Fibroblast of lung (primary cell): ENCODE data around the gene GET4. TPM values are rescaled to one million over a fixed set of nuclear protein-coding genes. Genes with fewer than 3 reads are reported as not detected.

ENCODE experiments used
- DNase-seq, 2 donors: peaks; one replicate each; pipeline versions ENCODE4 v3.0.0 to v3.0.0-alpha.2; 2010; ENCODE audit warnings: low read depth in 2 of 2
- H2AFZ ChIP-seq: 2 replicates; pipeline ENCODE4 v1.5.1; 2012; ENCODE audit warnings: low read length, control low read depth, inconsistent platforms
- H3K27ac ChIP-seq: 2 replicates; pipeline ENCODE4 v1.5.1; 2011; ENCODE audit warnings: low read length, control low read depth; ENCODE audit not compliant: insufficient read depth
- H3K27me3 ChIP-seq: 2 replicates; pipeline ENCODE4 v1.5.1; 2011; ENCODE audit warnings: mild to moderate bottlenecking, low read length; ENCODE audit not compliant: control insufficient read depth, insufficient read depth
- H3K36me3 ChIP-seq: 2 replicates; pipeline ENCODE4 v1.5.1; 2011; ENCODE audit warnings: low read length; ENCODE audit not compliant: control insufficient read depth, insufficient read depth
- H3K4me1 ChIP-seq: 2 replicates; pipeline ENCODE4 v1.5.1; 2011; ENCODE audit warnings: low read length; ENCODE audit not compliant: control insufficient read depth, insufficient read depth; ENCODE audit errors: extremely low read depth
- H3K4me2 ChIP-seq: 2 replicates; pipeline ENCODE4 v1.5.1; 2011; ENCODE audit warnings: low read length, control low read depth; ENCODE audit not compliant: insufficient read depth; ENCODE audit errors: extremely low read depth
- H3K4me3 ChIP-seq, 4 experiments: fragments of 200-600 bp in 1 of 4; sonication (generic) in 1 of 4; replicated peaks in 1 of 4; 2 replicates each; pipeline ENCODE4 v1.5.1; 2011 to 2016; ENCODE audit warnings: low read length in 4 of 4, low read depth in 3 of 4, mild to moderate bottlenecking in 3 of 4, control low read depth in 2 of 4, inconsistent platforms in 1 of 4, mixed read lengths in 1 of 4; ENCODE audit not compliant: insufficient read depth in 1 of 4; ENCODE audit errors: control extremely low read depth in 1 of 4
- H3K79me2 ChIP-seq: 2 replicates; pipeline ENCODE4 v1.5.1; 2012; ENCODE audit warnings: mild to moderate bottlenecking, low read length, inconsistent platforms; ENCODE audit not compliant: control insufficient read depth, insufficient read depth
- H3K9ac ChIP-seq: 2 replicates; pipeline ENCODE4 v1.5.1; 2011; ENCODE audit warnings: mild to moderate bottlenecking, low read length, control low read depth; ENCODE audit not compliant: insufficient read depth
- H3K9me3 ChIP-seq: 2 replicates; pipeline ENCODE4 v1.5.1; 2012; ENCODE audit warnings: low read depth, low read length; ENCODE audit not compliant: control insufficient read depth, insufficient read depth
- H4K20me1 ChIP-seq: 2 replicates; pipeline ENCODE4 v1.5.1; 2011; ENCODE audit warnings: low read length; ENCODE audit not compliant: control insufficient read depth, insufficient read depth; ENCODE audit errors: extremely low read depth
- CTCF ChIP-seq, 2 donors: IDR thresholded peaks in 1 of 2; conservative IDR thresholded peaks in 1 of 2; 1 replicate in 1 of 2; 2 replicates in 1 of 2; pipeline ENCODE4 v1.5.1; 2011 to 2012; ENCODE audit warnings: low read length in 2 of 2, control low read depth in 1 of 2, inconsistent platforms in 1 of 2, low read depth in 1 of 2, mild to moderate bottlenecking in 1 of 2
- EZH2 ChIP-seq: IDR thresholded peaks from 2 replicates; pipeline ENCODE4 v1.5.1; 2012; ENCODE audit warnings: low read length, control low read depth, mild to moderate bottlenecking; ENCODE audit errors: missing control alignments
- polyA plus RNA-seq, 2 donors: library from polyadenylated mRNA; depleted of rRNA in 1 of 2; stranded (reverse) in 1 of 2; unstranded in 1 of 2; fragments of >200 nt; gene quantifications; 2 replicates each; pipeline ENCODE4 v1.2.1, GENCODE V29; 2011 to 2012; ENCODE audit warnings: missing spikeins in 1 of 2
- total RNA-seq: library from RNA; depleted of rRNA; stranded (reverse); fragments of >200 nt; gene quantifications from 2 replicates; pipeline ENCODE4 v1.2.1, GENCODE V29; 2014

Gene GET4
- total and polyA plus RNA-seq, 2 donors (not counting 1 experiment from before 2014, with no cell fraction given) = 13.4 to 23.1 TPM

- Histone ChIP-seq H2AFZ (peak overlapping the region; percentile 30), H3K4me2 (no peak overlapping the region)
These were observed 24.7 kb downstream of the GET4 start for GRCh38 chr7:901041-901387.

GRCh38 chr7:901388-902154, 25.2 kb downstream of the GET4 start:
- peaks cover 5% of the 10 kb centered on the region for H3K27me3 ChIP-seq
- H4K20me1 ChIP-seq = no peaks in the 10 kb centered on the region
- H3K36me3 ChIP-seq = peaks cover 7% of the 10 kb centered on the region
- no peak overlapping the region for H3K27ac ChIP-seq
- no peak overlapping the region for H3K4me2 ChIP-seq
- no peak overlapping the region for H3K4me3 ChIP-seq
- H3K79me2 ChIP-seq = no peaks in the 10 kb centered on the region
- peaks cover 9% of the 10 kb centered on the region for H3K4me1 ChIP-seq
- TF ChIP-seq CTCF (conservative IDR thresholded peaks at IDR 0.05 in 1 of 2, IDR thresholded peaks at IDR 0.05 in 1 of 2; ENCODE audit: low read depth in 1 of 2, low read length in 2 of 2) = no peak
- no peak for TF ChIP-seq EZH2
- H3K9ac ChIP-seq = no peak overlapping the region
- H2AFZ ChIP-seq = peak overlapping the region; percentile 30
- H3K9me3 ChIP-seq = no peaks in the 10 kb centered on the region
- peak; percentile 63 to 96 for DNase-seq

More at GRCh38 chr7:901041-901387, 24.7 kb downstream of the GET4 start:
- H3K4me1 ChIP-seq = peaks cover 9% of the 10 kb centered on the region
- no peaks in the 10 kb centered on the region for H3K9me3 ChIP-seq
- no peak overlapping the region for H3K4me3 ChIP-seq
- H4K20me1 ChIP-seq = no peaks in the 10 kb centered on the region
- peaks cover 5% of the 10 kb centered on the region for H3K27me3 ChIP-seq
- no peak for TF ChIP-seq EZH2
- no peak for TF ChIP-seq CTCF (conservative IDR thresholded peaks at IDR 0.05 in 1 of 2, IDR thresholded peaks at IDR 0.05 in 1 of 2; ENCODE audit: low read depth in 1 of 2, low read length in 2 of 2)
- no peak for DNase-seq
- H3K27ac ChIP-seq = no peak overlapping the region
- no peak overlapping the region for H3K9ac ChIP-seq
- no peaks in the 10 kb centered on the region for H3K79me2 ChIP-seq
- peaks cover 8% of the 10 kb centered on the region for H3K36me3 ChIP-seq

- Histone ChIP-seq H3K79me2 (no peaks in the 10 kb centered on the region), H3K4me1 (peaks cover 9% of the 10 kb centered on the region), H3K4me2 (no peak overlapping the region), H3K9me3 (no peaks in the 10 kb centered on the region), H3K9ac (no peak overlapping the region), H3K4me3 (no peak overlapping the region), H3K27ac (no peak overlapping the region), H3K36me3 (peaks cover 3% of the 10 kb centered on the region), H4K20me1 (no peaks in the 10 kb centered on the region), H3K27me3 (peaks cover 5% of the 10 kb centered on the region), H2AFZ (no peak overlapping the region)
- TF ChIP-seq EZH2 = no peak
- no peak for TF ChIP-seq CTCF (conservative IDR thresholded peaks at IDR 0.05 in 1 of 2, IDR thresholded peaks at IDR 0.05 in 1 of 2; ENCODE audit: low read depth in 1 of 2, low read length in 2 of 2)
- DNase-seq = no peak
These were observed 26.6 kb downstream of the GET4 start for GRCh38 chr7:902996-903395.
